NT2/D1 (cell line): Measurements from ENCODE around the gene ATXN2.
"Not testable (repeated sequence)": the region's sequence is repeated elsewhere in the genome, so short reads cannot be mapped to it uniquely, and the experiment has no call there.

Experiments used
- DNase-seq: peaks from one replicate; pipeline ENCODE4 v3.0.0-alpha.2; 2011; ENCODE audit warnings: low read depth, low spot score
- H3K27me3 ChIP-seq: 2 replicates; pipeline ENCODE4 v1.6.0; 2011; ENCODE audit warnings: mild to moderate bottlenecking; ENCODE audit not compliant: insufficient read length, insufficient read depth
- H3K36me3 ChIP-seq: 2 replicates; pipeline ENCODE4 v1.6.1; 2011; ENCODE audit warnings: mild to moderate bottlenecking, low read length, mixed read lengths; ENCODE audit not compliant: insufficient read depth, insufficient read length
- H3K4me1 ChIP-seq: 2 replicates; pipeline ENCODE4 v1.5.1; 2011; ENCODE audit not compliant: insufficient read depth, insufficient read length
- H3K4me3 ChIP-seq: 2 replicates; pipeline ENCODE4 v1.5.1; 2011; ENCODE audit warnings: low read depth; ENCODE audit not compliant: insufficient read length
- H3K9ac ChIP-seq: 2 replicates; pipeline ENCODE4 v1.6.0; 2011; ENCODE audit warnings: low read depth; ENCODE audit not compliant: insufficient read length
- H3K9me3 ChIP-seq: 2 replicates; pipeline ENCODE4 v1.5.1; 2011; ENCODE audit warnings: mild to moderate bottlenecking, low read length; ENCODE audit not compliant: insufficient read depth
- SUZ12 ChIP-seq: IDR thresholded peaks from 2 replicates; pipeline ENCODE4 v1.6.1; 2011; ENCODE audit not compliant: insufficient read length, insufficient read depth; ENCODE audit errors: extremely low read depth
- YY1 ChIP-seq: IDR thresholded peaks from 2 replicates; pipeline ENCODE4 v1.6.1; 2011; ENCODE audit not compliant: insufficient read length, insufficient read depth
- ZNF274 ChIP-seq: IDR thresholded peaks from 2 replicates; pipeline ENCODE4 v1.6.1; 2011; ENCODE audit warnings: mild to moderate bottlenecking, low read depth, low read length

ATXN2 gene

DNA sequence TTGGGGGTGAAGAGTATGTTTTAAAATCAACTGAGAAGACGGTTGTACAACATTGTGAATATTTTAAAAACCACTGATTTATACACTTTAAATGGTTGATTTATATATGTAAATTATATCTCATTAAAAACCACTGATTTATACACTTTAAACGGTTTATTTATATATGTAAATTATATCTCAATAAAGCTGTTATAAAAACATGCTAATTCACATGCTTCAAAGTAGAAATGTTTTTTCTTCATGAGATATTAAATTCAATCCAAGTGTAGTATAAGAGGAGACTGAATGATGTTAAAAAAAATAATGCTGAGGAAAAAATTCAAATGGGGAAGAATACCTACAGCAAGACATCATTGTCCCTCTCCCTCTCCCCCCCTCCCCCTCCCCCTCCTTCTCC is 92.9 kb downstream of the ATXN2 start:
- DNase-seq: no peak
- H3K9me3 ChIP-seq: 0 out of 2 replicates have a peak, but pooled peaks cover 9% of the 10 kb centered on the region
- no peak for TF ChIP-seq SUZ12
- TF ChIP-seq YY1: no peak
- no peak for TF ChIP-seq ZNF274
- no peak overlapping the region for H3K9ac ChIP-seq
- no peaks in the 10 kb centered on the region for H3K4me1 ChIP-seq
- H3K4me3 ChIP-seq: no peak overlapping the region
- no peaks in the 10 kb centered on the region for H3K27me3 ChIP-seq
- peaks cover 64% of the 10 kb centered on the region for H3K36me3 ChIP-seq

DNA sequence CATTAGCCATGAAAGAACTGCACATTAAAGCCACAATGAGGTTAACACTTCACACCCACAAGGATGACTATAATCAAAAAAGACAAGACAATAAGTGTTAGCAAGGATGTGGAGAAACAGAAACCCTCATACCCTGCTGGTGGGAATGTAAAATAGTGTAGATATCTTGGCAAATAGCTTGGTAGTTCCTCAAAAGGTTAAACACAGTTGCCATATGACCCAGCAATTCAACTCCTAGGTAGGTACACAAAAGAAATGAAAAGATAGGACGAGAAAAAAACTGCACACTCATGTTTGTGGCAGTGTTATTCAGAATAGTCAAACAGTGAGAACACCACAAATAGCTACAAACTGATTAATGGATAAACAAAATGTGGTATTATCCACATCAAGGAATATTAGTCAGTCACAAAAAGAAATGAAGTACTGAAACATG is 93.5 kb downstream of the ATXN2 start:
- H3K27me3 ChIP-seq: no peaks in the 10 kb centered on the region
- DNase-seq: no peak
- H3K9me3 ChIP-seq: 0 out of 2 replicates have a peak, but pooled peaks cover 9% of the 10 kb centered on the region
- no peak for TF ChIP-seq YY1
- TF ChIP-seq ZNF274: no peak
- no peak for TF ChIP-seq SUZ12
- peaks cover 65% of the 10 kb centered on the region for H3K36me3 ChIP-seq
- H3K9ac ChIP-seq: no peak overlapping the region
- no peak overlapping the region for H3K4me3 ChIP-seq
- no peaks in the 10 kb centered on the region for H3K4me1 ChIP-seq

DNA sequence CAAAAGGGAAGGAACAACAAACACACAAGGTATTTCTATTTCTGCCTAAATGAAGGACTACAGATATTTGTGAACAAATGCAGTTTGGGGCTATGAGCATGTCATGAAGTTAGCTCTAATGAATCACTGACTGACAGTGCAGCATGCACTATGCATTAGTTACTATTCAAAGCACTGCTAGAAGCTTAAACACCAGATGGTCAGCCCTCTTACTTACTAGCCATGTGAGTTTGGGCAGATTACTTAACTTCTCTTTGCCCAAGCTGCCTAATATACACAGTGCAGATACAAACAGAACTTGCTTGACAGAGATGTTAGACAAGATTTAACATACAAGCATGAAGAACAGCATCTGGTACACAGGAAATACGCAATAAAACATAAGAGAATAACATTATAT is 96.0 kb downstream of the ATXN2 start:
- Histone ChIP-seq H3K9ac (no peak overlapping the region), H3K9me3 (0 out of 2 replicates have a peak, but pooled peaks cover 2% of the 10 kb centered on the region), H3K27me3 (no peaks in the 10 kb centered on the region), H3K4me1 (no peaks in the 10 kb centered on the region), H3K4me3 (no peak overlapping the region), H3K36me3 (peaks cover 51% of the 10 kb centered on the region)
- no peak for TF ChIP-seq SUZ12
- no peak for TF ChIP-seq ZNF274
- TF ChIP-seq YY1: no peak
- DNase-seq: no peak

DNA sequence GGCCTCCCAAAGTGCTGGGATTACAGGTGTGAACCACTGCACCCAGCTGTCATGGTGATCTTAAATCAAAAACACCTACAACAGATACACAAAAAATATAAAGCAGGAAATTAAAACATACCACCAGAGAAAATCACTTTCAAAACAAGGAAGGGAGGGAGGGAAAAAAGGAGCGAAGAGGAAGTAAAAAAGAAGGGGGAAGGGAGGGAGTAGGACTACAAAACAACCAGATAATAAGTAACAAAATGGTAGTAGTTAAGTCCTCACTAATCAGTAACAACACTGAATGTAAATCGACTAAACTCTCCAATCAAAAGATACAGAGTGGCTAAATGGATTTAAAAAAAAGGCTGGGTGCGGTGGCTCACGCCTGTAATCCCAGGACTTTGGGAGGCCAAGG is 104.4 kb downstream of the ATXN2 start:
- no peak for TF ChIP-seq YY1
- TF ChIP-seq ZNF274: no peak
- TF ChIP-seq SUZ12: no peak
- H3K9ac ChIP-seq: no peak overlapping the region
- H3K4me1 ChIP-seq: no peaks in the 10 kb centered on the region
- H3K36me3 ChIP-seq: peaks cover 62% of the 10 kb centered on the region
- H3K4me3 ChIP-seq: no peak overlapping the region
- no peaks in the 10 kb centered on the region for H3K27me3 ChIP-seq
- peaks cover 10% of the 10 kb centered on the region; the same call in 1 of the 2 replicates for H3K9me3 ChIP-seq
- no peak for DNase-seq

DNA sequence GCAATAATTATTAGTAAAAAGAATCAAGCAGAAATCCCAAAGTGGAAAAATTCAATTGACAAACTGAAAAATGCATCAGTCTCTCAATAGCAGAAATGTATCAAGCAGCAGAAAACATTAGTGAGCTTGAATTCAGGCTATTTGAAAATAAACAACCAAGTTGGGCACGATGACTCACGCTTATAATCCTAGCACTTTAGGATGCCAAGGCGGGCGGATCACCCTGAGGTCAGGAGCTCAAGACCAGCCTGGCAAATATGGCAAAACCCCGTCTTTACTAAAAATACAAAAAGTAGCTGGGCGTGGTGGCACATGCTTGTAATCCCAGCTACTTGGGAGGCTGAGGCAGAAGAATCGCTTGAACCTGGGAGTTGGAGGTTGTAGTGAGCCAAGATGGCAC is 106.1 kb downstream of the ATXN2 start:
- not testable (repeated sequence) for DNase-seq, H3K9me3 ChIP-seq, H3K4me3 ChIP-seq, H3K9ac ChIP-seq, H3K4me1 ChIP-seq, H3K27me3 ChIP-seq
- H3K36me3 ChIP-seq: peaks cover 65% of the 10 kb centered on the region

DNA sequence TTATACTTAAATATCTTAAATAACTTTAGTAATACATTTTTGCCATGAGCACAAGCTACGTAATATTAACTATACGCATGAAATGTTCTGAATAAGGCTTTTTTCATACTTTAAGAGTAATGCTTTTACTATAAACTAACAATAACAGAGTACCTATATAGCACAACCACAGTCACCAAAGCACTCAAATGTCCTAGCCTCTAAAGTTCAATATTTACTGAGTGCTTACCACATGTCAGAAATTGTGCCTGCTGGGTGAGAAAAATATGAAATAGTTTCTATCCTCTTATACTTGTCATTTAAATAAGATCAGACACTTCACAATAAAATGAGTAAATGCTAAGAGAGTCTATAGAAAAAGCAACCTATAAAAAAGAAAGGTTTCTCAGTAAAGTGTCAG is 110.3 kb downstream of the ATXN2 start:
- Histone ChIP-seq H3K4me3 (no peak overlapping the region), H3K9me3 (no peaks in the 10 kb centered on the region), H3K4me1 (no peaks in the 10 kb centered on the region), H3K9ac (no peak overlapping the region), H3K27me3 (no peaks in the 10 kb centered on the region), H3K36me3 (peaks cover 77% of the 10 kb centered on the region)
- no peak for TF ChIP-seq ZNF274
- DNase-seq: no peak

DNA sequence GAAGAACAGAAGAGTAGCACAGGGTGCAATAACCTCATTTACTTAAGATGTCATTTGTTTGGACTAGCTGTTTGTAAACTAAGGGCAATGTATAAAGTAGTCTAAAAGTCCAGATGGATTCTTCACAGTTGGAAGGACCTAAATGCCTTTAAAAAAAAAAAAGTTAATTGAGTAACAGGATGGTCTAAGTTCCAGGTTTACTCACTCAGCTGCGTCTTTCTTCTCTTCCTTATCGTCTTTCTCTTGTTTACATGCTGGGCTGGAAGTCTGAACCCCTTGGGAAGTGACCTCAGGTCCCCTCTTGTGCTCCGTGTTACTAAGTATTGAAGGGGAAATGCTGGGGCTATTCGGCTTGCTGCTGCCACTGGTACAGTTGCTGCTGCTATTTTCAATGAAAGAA is 110.8 kb downstream of the ATXN2 start:
- Histone ChIP-seq H3K36me3 (peaks cover 78% of the 10 kb centered on the region), H3K9ac (no peak overlapping the region), H3K4me3 (no peak overlapping the region), H3K9me3 (no peaks in the 10 kb centered on the region), H3K27me3 (no peaks in the 10 kb centered on the region), H3K4me1 (no peaks in the 10 kb centered on the region)
- no peak for DNase-seq
- TF ChIP-seq SUZ12: no peak
- TF ChIP-seq YY1: no peak
- TF ChIP-seq ZNF274: no peak

DNA sequence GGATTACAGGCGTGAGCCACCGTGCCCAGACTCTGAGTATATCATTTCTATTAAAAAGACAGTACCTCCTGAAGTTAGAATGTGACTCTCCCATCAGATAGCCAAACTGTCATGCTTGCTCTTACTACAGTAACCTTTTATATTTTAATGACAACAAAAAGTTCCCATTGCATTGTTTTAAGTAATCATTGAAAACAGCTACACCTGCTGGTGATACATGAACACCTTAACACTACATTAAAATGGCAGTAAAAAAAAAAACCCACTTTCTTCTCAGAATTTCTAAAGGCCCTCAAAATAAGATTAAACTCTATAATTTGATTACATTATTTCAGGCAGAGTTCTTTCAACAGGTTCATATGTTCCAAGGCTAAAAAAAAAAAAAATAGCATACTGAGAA is 116.7 kb downstream of the ATXN2 start:
- H3K4me1 ChIP-seq: no peaks in the 10 kb centered on the region
- no peak overlapping the region for H3K4me3 ChIP-seq
- TF ChIP-seq ZNF274: no peak
- no peak for TF ChIP-seq SUZ12
- no peak for TF ChIP-seq YY1
- H3K9me3 ChIP-seq: no peaks in the 10 kb centered on the region
- H3K27me3 ChIP-seq: no peaks in the 10 kb centered on the region
- no peak overlapping the region for H3K9ac ChIP-seq
- no peak for DNase-seq
- H3K36me3 ChIP-seq: peaks cover 68% of the 10 kb centered on the region
